NT2/D1 (cell line): Measurements from ENCODE around the gene OR1N2.

Experiments
- SUZ12 ChIP-seq: IDR thresholded peaks from 2 replicates; pipeline ENCODE4 v1.6.1; 2011; ENCODE audit not compliant: insufficient read length, insufficient read depth; ENCODE audit errors: extremely low read depth
- YY1 ChIP-seq: IDR thresholded peaks from 2 replicates; pipeline ENCODE4 v1.6.1; 2011; ENCODE audit not compliant: insufficient read length, insufficient read depth
- ZNF274 ChIP-seq: IDR thresholded peaks from 2 replicates; pipeline ENCODE4 v1.6.1; 2011; ENCODE audit warnings: mild to moderate bottlenecking, low read depth, low read length

GRCh38 chr9:122552812-122553211, at the start of gene OR1N2:
- TF ChIP-seq YY1 (no peak), SUZ12 (no peak), ZNF274 (no peak)
